Body of pancreas (tissue), 4 donors: ENCODE results near the gene SIM2. TPM values are rescaled to one million over a fixed set of nuclear protein-coding genes. Genes with fewer than 3 reads are reported as not detected.

Experiments used
- ATAC-seq: fragments of 150-250 bp; one replicate; pipeline ENCODE4 v1.9.1; 2016
- DNase-seq, 4 donors: peaks; one replicate each; pipeline ENCODE4 v3.0.0-alpha.2; 2019
- H3K27ac ChIP-seq, 4 donors: fragments of 200-600 bp; sonication (generic); 1 replicate in 3 of 4; 2 replicates in 1 of 4; pipeline versions ENCODE4 v1.5.1 to v1.6.1; 2016 to 2019; ENCODE audit warnings: mild to moderate bottlenecking in 1 of 4, mixed read lengths in 1 of 4, moderate library complexity in 1 of 4
- H3K27me3 ChIP-seq, 2 donors: fragments of 200-600 bp; sonication (generic); one replicate each; pipeline ENCODE4 v1.6.0; 2016; ENCODE audit warnings: mild to moderate bottlenecking in 1 of 2
- H3K36me3 ChIP-seq, 2 donors: fragments of 200-600 bp; sonication (generic); replicated peaks in 1 of 2; 2 replicates each; pipeline ENCODE4 v1.5.1; 2016; ENCODE audit warnings: low read depth in 2 of 2; ENCODE audit not compliant: insufficient read depth in 1 of 2
- H3K4me1 ChIP-seq: fragments of 200-600 bp; sonication (generic); one replicate; pipeline ENCODE4 v1.6.0; 2016
- H3K4me3 ChIP-seq, 2 donors: fragments of 200-600 bp; sonication (generic); 1 replicate in 1 of 2; 2 replicates in 1 of 2; pipeline ENCODE4 v1.5.1; 2016 to 2019
- H3K9me3 ChIP-seq, 3 donors: fragments of 200-600 bp; sonication (generic); 1 replicate in 2 of 3; 2 replicates in 1 of 3; pipeline ENCODE4 v1.5.1; 2016
- POLR2A ChIP-seq, 3 donors: fragments of 450-650 bp; IDR thresholded peaks; one replicate each; pipeline ENCODE4 v1.6.1; 2016; ENCODE audit warnings: antibody characterized with exemption in 3 of 3, mild to moderate bottlenecking in 2 of 3
- WGBS, 2 donors: methylation state at CpG; one replicate each; pipeline ENCODE4 v1.1.5; 2017; 5-methylcytosine and 5-hydroxymethylcytosine counted together
- intact Hi-C: fragments of 100-400 bp; cut with DNase I; formaldehyde crosslinking; loops from one replicate; pipeline ENCODE4 v1.15.1; 2023
- total RNA-seq, 2 donors: library from RNA; depleted of rRNA; stranded (reverse); fragments of >200 nt; gene quantifications; one replicate each; pipeline ENCODE4 v1.1.0, GENCODE V29; 2016
- TF ChIP-seq, protein P1 (sequence below), 7 experiments: fragments of 450-650 bp in 4 of 7; fragments of 200-600 bp in 3 of 7; sonication (generic) in 3 of 7; IDR thresholded peaks; one replicate each; pipeline ENCODE4 v1.5.1; 2016 to 2019; ENCODE audit warnings: antibody characterized with exemption in 7 of 7

SIM2 gene
- total RNA-seq, 2 donors from 2014 or later, result 0.26 TPM; not detected in 1

DNA sequence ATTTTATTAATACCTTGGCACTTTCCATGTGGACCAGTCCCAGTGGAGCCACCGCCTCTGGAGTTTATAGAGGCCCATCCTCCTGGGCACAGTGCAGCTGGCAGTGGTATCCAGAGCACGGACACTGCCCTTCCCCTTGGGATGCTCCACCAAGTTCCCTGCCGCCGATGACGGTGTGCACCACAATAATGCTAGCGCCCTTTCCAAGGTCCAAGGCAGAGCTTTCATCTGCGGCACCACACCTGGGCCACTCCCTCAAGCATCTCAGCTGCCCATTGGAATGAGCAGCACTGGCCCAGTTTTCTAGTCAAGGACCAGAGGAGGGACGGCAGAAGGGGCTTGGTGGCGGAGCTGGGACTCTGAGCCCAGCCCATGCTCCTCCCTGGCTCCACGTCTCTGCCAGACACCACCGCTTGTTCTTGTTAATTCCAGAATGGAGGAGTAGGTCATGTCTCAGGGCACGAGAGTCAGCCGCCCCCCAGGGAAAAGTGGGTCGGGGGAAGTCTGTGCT, 24.5 kb downstream of the SIM2 start:
- DNase-seq (peak in 1 of 4 donors; percentile 2), ATAC-seq (no peak)
- no peaks in the 10 kb centered on the region for H3K36me3 ChIP-seq
- intact Hi-C loops, result no loop called here
- no peak overlapping the region for H3K27ac ChIP-seq
- no peaks in the 10 kb centered on the region for H3K9me3 ChIP-seq
- H3K27me3 ChIP-seq, result no peaks in the 10 kb centered on the region
- H3K4me1 ChIP-seq, result no peaks in the 10 kb centered on the region
- WGBS, 2 donors, result 74 to 80% methylated on average over 11 to 14 of the region's 14 CpGs
- H3K4me3 ChIP-seq, result no peak overlapping the region
- TF ChIP-seq, protein P1, sequence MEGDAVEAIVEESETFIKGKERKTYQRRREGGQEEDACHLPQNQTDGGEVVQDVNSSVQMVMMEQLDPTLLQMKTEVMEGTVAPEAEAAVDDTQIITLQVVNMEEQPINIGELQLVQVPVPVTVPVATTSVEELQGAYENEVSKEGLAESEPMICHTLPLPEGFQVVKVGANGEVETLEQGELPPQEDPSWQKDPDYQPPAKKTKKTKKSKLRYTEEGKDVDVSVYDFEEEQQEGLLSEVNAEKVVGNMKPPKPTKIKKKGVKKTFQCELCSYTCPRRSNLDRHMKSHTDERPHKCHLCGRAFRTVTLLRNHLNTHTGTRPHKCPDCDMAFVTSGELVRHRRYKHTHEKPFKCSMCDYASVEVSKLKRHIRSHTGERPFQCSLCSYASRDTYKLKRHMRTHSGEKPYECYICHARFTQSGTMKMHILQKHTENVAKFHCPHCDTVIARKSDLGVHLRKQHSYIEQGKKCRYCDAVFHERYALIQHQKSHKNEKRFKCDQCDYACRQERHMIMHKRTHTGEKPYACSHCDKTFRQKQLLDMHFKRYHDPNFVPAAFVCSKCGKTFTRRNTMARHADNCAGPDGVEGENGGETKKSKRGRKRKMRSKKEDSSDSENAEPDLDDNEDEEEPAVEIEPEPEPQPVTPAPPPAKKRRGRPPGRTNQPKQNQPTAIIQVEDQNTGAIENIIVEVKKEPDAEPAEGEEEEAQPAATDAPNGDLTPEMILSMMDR (IDR thresholded peaks at IDR 0.05), result no peak
- no peak for TF ChIP-seq POLR2A (IDR thresholded peaks at IDR 0.05)

DNA sequence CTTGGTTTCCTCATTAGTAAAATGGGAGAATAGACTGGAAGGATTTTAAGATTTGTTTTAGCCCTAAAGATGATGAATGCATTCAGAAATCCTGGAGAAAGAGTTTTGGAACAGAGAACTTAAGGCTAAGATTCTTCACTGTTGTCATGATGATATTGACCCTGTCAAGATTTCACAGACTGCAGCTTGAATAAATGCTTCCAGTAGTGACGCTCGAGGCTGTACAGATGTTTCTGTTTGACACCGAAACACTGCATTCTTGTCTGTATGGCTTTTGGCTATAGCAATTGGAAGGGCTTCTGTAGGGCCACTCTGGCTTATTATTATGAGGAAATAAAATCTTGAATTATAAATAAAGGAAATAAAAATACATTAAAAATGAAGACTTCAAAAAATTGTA, 25.7 kb downstream of the SIM2 start:
- no peaks in the 10 kb centered on the region for H3K4me1 ChIP-seq
- intact Hi-C loops, result no loop called here
- no peak overlapping the region for H3K27ac ChIP-seq
- H3K36me3 ChIP-seq, result no peaks in the 10 kb centered on the region
- no peak for TF ChIP-seq POLR2A (IDR thresholded peaks at IDR 0.05)
- TF ChIP-seq, protein P1 (IDR thresholded peaks at IDR 0.05), result no peak
- H3K9me3 ChIP-seq, result no peaks in the 10 kb centered on the region
- DNase-seq (no peak), ATAC-seq (no peak)
- WGBS, 2 donors, result 76 to 79% methylated on average over 3 of the region's 3 CpGs
- no peaks in the 10 kb centered on the region for H3K27me3 ChIP-seq
- no peak overlapping the region for H3K4me3 ChIP-seq

DNA sequence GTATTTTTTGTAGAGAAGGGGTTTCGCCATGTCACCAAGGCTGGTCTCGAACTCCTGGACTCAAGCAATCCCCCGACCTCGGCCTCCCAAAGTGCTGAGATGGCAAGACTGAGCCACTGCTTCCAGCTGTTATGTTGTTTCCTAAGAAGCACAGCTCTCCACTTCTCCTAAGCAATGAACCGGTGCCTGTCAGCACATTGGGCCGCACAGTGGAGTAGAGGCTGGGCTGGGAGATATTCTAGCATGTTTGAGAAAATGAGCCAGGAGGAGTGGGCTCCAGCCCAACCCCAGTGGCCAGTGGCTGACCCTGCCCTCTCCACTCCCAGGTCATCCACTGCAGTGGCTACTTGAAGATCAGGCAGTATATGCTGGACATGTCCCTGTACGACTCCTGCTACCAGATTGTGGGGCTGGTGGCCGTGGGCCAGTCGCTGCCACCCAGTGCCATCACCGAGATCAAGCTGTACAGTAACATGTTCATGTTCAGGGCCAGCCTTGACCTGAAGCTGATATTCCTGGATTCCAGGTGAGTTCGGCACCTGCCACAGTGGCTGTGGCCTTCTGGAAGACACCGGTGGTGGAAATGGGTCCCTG, 27.0 kb downstream of the SIM2 start:
- Histone ChIP-seq H3K9me3 (no peaks in the 10 kb centered on the region), H3K4me1 (peaks cover 3% of the 10 kb centered on the region), H3K27ac (no peak overlapping the region), H3K36me3 (no peaks in the 10 kb centered on the region), H3K4me3 (no peak overlapping the region), H3K27me3 (no peaks in the 10 kb centered on the region)
- no peak for ATAC-seq
- TF ChIP-seq POLR2A (IDR thresholded peaks at IDR 0.05), result no peak
- TF ChIP-seq, protein P1 (IDR thresholded peaks at IDR 0.05), result no peak
- 94% methylated on average over 9 to 12 of the region's 12 CpGs for WGBS, 2 donors
- DNase-seq, result peak in 1 of 4 donors; percentile 3
- intact Hi-C loops, result no loop called here

- intact Hi-C loops, result no loop called here
- whole genome bisulfite sequencing, 2 donors, result 83 to 95% methylated on average over 4 to 6 of the region's 6 CpGs
- no peaks in the 10 kb centered on the region for H3K36me3 ChIP-seq
These were observed 29.0 kb downstream of the SIM2 start for GRCh38 chr21:36727866-36728265.

More at GRCh38 chr21:36727866-36728265, 29.0 kb downstream of the SIM2 start:
- Histone ChIP-seq H3K4me3 (no peak overlapping the region), H3K9me3 (no peaks in the 10 kb centered on the region), H3K27me3 (no peaks in the 10 kb centered on the region), H3K27ac (no peak overlapping the region), H3K4me1 (peaks cover 7% of the 10 kb centered on the region)
- no peak for ATAC-seq
- TF ChIP-seq, protein P1 (IDR thresholded peaks at IDR 0.05), result no peak
- TF ChIP-seq POLR2A (IDR thresholded peaks at IDR 0.05), result no peak
- no peak for DNase-seq
